GM13977 (cell line): ENCODE measurements around the gene AXIN2.

Experiments
- DNase-seq: peaks from one replicate; pipeline ENCODE4 v3.0.0; 2012; ENCODE audit warnings: low spot score
- in situ Hi-C: fragments of 300-500 bp; cut with MboI; formaldehyde crosslinking; loops from one replicate; pipeline ENCODE4 v1.12.0; 2022; ENCODE audit warnings: low sequenced_read_pairs, low pct_unique_long_range_greater_than_20kb, mixed read lengths, inconsistent platforms; ENCODE audit not compliant: unreplicated experiment
- TF ChIP-seq, protein P1 (sequence below): IDR thresholded peaks from 2 replicates; pipeline ENCODE4 v1.5.1; 2012; ENCODE audit warnings: mild to moderate bottlenecking, control low read depth; ENCODE audit not compliant: insufficient read depth; ENCODE audit errors: extremely low read depth, missing control alignments

Gene AXIN2

GRCh38 chr17:65550075-65550662 lies 11.3 kb downstream of the AXIN2 start:
- in situ Hi-C loops: no loop called here
- TF ChIP-seq, protein P1, sequence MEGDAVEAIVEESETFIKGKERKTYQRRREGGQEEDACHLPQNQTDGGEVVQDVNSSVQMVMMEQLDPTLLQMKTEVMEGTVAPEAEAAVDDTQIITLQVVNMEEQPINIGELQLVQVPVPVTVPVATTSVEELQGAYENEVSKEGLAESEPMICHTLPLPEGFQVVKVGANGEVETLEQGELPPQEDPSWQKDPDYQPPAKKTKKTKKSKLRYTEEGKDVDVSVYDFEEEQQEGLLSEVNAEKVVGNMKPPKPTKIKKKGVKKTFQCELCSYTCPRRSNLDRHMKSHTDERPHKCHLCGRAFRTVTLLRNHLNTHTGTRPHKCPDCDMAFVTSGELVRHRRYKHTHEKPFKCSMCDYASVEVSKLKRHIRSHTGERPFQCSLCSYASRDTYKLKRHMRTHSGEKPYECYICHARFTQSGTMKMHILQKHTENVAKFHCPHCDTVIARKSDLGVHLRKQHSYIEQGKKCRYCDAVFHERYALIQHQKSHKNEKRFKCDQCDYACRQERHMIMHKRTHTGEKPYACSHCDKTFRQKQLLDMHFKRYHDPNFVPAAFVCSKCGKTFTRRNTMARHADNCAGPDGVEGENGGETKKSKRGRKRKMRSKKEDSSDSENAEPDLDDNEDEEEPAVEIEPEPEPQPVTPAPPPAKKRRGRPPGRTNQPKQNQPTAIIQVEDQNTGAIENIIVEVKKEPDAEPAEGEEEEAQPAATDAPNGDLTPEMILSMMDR: no peak
- DNase-seq: no peak

- no peak for DNase-seq
- TF ChIP-seq, protein P1: no peak
- in situ Hi-C loops: no loop called here
Observed at GRCh38 chr17:65548269-65548969, 13.0 kb downstream of the AXIN2 start.

- TF ChIP-seq, protein P1: no peak
- in situ Hi-C loops: no loop called here
Observed at GRCh38 chr17:65547253-65547670, 14.2 kb downstream of the AXIN2 start.

DNA sequence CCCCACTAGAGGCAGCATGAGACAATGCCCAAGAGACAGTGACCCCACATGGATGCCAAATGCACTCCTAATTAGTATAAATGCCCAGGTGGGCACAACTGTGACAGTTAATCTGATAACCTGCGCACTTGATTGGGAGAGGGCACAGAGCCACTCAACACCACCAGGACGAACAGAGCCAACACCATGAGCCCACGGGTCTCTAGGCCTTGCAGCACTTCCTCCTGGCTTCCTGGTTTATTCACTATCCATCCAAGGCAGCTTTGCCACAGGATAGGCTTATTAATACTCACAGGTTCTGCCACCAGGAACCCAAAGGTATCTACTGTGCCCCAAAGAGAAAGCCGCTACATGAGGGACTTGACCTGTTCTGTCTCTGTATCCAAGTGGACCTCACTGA lies 14.9 kb downstream of the AXIN2 start:
- no peak for DNase-seq
- in situ Hi-C loops: no loop called here
- TF ChIP-seq, protein P1: no peak

More at GRCh38 chr17:65547253-65547670, 14.2 kb downstream of the AXIN2 start:
- no peak for DNase-seq

GRCh38 chr17:65545705-65546523 lies 15.5 kb downstream of the AXIN2 start:
- no peak for DNase-seq
- in situ Hi-C loops: no loop called here
- TF ChIP-seq, protein P1: no peak

GRCh38 chr17:65544672-65545071 lies 16.8 kb downstream of the AXIN2 start:
- DNase-seq: no peak
- TF ChIP-seq, protein P1: no peak
- in situ Hi-C loops: no loop called here
